Measurements from ENCODE around the gene KLHL26. TPM values are rescaled to one million over a fixed set of nuclear protein-coding genes. Genes with fewer than 3 reads are reported as not detected.

Gene KLHL26
- total RNA-seq, 2 donors from 2014 or later = 11.6 to 18.3 TPM

GRCh38 chr19:18651733-18652132 lies 14.9 kb downstream of the KLHL26 start:
- no peaks in the 10 kb centered on the region for H3K27me3 Mint-ChIP-seq
- H3K9me3 Mint-ChIP-seq = no peaks in the 10 kb centered on the region

DNA sequence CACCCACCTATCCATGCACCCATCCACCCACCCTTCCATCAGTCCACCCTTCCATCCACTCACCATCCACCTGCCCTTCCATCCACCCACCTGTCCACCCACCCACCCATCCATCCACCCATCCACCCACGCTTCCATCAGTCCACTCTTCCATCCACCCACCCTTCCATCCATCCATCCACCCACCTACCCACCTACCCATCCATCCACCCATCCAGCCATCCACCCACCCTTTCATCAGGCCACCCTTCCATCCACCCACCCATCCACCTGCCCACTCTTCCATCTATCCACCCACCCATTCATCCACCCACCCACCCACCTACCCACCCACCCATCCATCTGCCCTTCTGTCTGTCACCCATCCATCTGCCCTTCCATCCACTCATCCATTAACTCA lies 17.0 kb downstream of the KLHL26 start:
- no peaks in the 10 kb centered on the region for H3K36me3 Mint-ChIP-seq
- H3K4me3 Mint-ChIP-seq = no peak overlapping the region
- H3K9me3 Mint-ChIP-seq = no peaks in the 10 kb centered on the region
- no peaks in the 10 kb centered on the region for H3K27me3 Mint-ChIP-seq
- ATAC-seq = no peak
- H3K27ac Mint-ChIP-seq = no peak overlapping the region
- no peak for DNase-seq (ENCODE audit: low spot score)
- H3K4me1 Mint-ChIP-seq (ENCODE audit: low read depth in 2 of 2) = peaks cover 32 to 33% of the 10 kb centered on the region in 2 donors

More at GRCh38 chr19:18651733-18652132, 14.9 kb downstream of the KLHL26 start:
- DNase-seq (ENCODE audit: low spot score) (no peak), ATAC-seq (no peak)
- Mint-ChIP-seq H3K27ac (no peak overlapping the region), H3K4me1 (ENCODE audit: low read depth in 2 of 2) (peaks cover 19 to 28% of the 10 kb centered on the region in 2 donors), H3K4me3 (no peak overlapping the region), H3K36me3 (no peaks in the 10 kb centered on the region)

GRCh38 chr19:18654469-18654868 lies 17.6 kb downstream of the KLHL26 start:
- no peaks in the 10 kb centered on the region for H3K9me3 Mint-ChIP-seq

DNA sequence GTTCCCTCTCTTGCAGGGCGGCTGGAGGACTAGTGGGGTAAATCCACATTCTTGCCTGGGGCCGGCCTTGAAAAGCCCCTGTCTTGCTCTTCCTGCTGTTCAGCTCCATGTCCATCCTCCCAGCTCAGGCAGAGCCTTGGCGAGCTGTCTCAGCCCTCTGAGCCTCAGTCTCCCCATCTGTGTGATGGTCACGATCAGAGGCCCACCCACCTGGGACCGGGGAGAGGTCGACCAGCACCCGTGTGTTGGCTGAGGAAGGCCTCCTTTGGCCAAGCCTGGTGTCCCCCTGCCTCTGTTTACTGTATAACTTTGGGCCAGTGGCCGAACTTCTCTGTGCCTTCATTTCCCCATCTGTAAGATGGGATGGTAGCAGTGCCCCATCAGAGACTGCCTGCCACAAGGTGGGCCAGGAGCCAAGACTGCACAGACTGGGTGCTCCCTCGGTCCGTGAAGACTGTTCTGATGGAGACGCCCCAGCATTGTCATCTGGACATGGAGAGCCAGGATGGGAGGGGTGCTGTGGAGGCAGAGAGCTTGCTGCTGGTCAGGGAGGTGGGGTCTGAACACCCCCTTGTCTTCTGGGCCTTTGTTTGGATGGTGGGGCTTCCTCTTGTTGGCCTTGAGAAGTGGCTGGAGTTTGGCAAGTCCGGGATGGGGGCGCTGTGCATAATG lies 18.5 kb downstream of the KLHL26 start:
- ATAC-seq = no peak
- Mint-ChIP-seq H3K4me3 (no peak overlapping the region), H3K27ac (no peak overlapping the region)

More at GRCh38 chr19:18654469-18654868, 17.6 kb downstream of the KLHL26 start:
- H3K4me1 Mint-ChIP-seq (ENCODE audit: low read depth in 2 of 2) = peaks cover 30 to 32% of the 10 kb centered on the region in 2 donors
- DNase-seq (ENCODE audit: low spot score) (no peak), ATAC-seq (no peak)
- no peaks in the 10 kb centered on the region for H3K27me3 Mint-ChIP-seq
- no peak overlapping the region for H3K27ac Mint-ChIP-seq
- H3K4me3 Mint-ChIP-seq = no peak overlapping the region
- H3K36me3 Mint-ChIP-seq = no peaks in the 10 kb centered on the region

DNA sequence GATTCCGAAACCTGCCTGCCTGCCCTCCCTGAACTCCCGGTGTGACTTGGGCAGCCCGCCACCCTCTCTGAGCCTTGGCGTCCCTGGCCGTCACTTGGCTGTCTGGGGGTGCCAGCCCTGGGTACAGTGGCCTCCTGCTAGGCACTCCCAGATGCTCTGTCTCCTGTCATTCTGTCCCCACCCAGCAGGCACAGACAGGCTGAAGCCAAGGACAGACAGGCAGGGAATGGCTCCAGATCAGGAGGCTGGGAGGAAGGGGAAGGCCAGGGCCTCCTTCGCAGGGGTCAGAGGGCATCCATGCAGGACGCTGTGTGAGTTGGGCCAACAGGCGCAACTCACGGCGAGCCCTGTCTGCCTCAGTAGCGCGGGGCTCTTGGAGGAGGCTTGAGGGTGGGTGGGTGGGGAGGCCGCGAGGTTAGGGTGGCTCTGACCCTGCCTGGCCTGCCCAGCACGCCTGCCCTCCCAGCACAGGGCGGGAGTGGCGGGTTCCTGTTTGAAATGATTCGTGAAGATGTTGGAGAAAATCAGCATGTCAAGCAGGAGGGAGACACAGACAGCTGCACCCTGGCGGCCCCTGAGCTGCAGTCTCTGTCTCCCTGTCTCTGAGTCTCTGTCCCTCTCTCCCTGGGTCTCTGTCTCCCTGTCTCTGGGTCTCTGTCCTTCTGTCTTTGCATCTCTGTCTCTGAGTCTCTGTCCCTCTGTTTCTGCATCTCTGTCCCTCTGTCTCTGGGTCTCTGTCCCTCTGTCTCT lies 19.7 kb downstream of the KLHL26 start:
- Mint-ChIP-seq H3K4me3 (no peak overlapping the region), H3K9me3 (no peaks in the 10 kb centered on the region), H3K27me3 (no peaks in the 10 kb centered on the region), H3K4me1 (ENCODE audit: low read depth in 2 of 2) (peaks cover 25 to 27% of the 10 kb centered on the region in 2 donors), H3K36me3 (no peaks in the 10 kb centered on the region), H3K27ac (no peak overlapping the region)
- DNase-seq (ENCODE audit: low spot score) (no peak), ATAC-seq (no peak)

More for the DNA sequence above, 18.5 kb downstream of the KLHL26 start:
- Mint-ChIP-seq H3K9me3 (no peaks in the 10 kb centered on the region), H3K27me3 (no peaks in the 10 kb centered on the region), H3K36me3 (no peaks in the 10 kb centered on the region), H3K4me1 (ENCODE audit: low read depth in 2 of 2) (peaks cover 23 to 27% of the 10 kb centered on the region in 2 donors)
- no peak for DNase-seq (ENCODE audit: low spot score)

- no peak overlapping the region for H3K4me3 Mint-ChIP-seq
- H3K9me3 Mint-ChIP-seq = no peaks in the 10 kb centered on the region
- DNase-seq (ENCODE audit: low spot score) = no peak
- no peak overlapping the region for H3K27ac Mint-ChIP-seq
- no peaks in the 10 kb centered on the region for H3K27me3 Mint-ChIP-seq
- H3K4me1 Mint-ChIP-seq (ENCODE audit: low read depth in 2 of 2) = peaks cover 23 to 27% of the 10 kb centered on the region in 2 donors
- no peak for ATAC-seq
- no peaks in the 10 kb centered on the region for H3K36me3 Mint-ChIP-seq
Observed at GRCh38 chr19:18657590-18658365, 20.9 kb downstream of the KLHL26 start.

DNA sequence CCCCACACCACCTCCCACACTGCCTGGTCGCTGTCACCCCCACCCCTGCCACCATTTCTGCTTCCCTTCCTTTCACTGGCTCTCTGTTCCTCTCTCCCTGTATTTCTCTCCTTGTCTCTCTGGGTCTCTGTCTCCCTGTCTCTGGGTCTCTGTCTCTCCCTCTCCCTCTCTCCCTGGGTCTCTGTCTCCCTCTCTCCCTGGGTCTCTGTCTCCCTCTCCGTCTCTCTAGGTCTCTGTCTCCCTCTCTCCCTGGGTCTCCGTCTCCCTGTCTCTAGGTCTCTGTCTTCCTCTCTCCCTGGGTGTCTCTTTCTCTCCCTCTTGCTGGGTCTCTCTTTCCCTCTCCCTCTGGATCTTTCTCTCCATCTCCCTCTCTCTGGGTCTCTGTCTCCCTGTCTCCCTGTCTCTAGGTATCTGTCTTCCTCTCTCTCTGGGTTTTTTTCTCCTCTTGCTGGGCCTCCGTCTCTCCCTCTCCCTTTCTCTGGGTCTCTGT lies 21.6 kb downstream of the KLHL26 start:
- Mint-ChIP-seq H3K9me3 (no peaks in the 10 kb centered on the region), H3K4me1 (ENCODE audit: low read depth in 2 of 2) (peaks cover 23 to 27% of the 10 kb centered on the region in 2 donors), H3K27ac (no peak overlapping the region), H3K4me3 (no peak overlapping the region), H3K36me3 (no peaks in the 10 kb centered on the region), H3K27me3 (no peaks in the 10 kb centered on the region)
- ATAC-seq (no peak), DNase-seq (ENCODE audit: low spot score) (no peak)

DNA sequence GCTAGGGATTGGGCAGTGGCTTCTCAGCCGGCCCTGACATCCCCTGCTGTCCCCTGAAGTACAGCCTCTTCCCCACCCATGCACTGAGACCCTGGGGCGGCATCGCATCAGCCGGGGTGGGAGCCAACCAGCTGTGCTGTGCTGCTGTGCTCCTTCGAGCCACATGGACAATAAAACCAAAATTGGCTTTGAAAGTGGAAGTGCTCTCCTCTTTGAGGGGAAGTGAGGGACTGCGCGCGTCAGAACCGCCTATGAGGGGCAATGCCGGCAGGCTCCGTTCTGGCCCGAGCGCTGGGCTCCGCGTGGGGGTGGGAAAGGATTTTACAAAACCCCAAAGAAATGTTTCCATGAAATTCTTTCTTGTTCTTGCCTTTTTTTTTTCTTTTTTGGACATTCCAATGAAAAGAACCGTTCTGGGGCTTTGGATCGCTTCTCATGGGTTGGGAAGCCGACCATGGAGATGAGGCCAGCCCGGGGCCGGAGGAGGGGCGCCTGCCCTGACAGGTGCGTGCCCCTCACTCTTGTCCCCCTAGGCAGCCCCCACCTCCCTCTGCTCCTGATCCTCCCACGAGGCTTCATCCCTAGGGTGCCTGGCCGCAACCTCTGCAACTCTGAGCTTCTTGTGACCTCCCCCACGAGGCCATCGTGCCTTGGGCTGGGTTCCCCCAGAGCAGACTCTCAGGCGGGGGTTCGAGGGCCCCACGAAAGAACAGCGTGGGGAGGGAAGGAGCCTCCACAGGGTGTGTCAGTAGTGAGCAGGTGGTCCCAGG lies 22.6 kb downstream of the KLHL26 start:
- no peak for ATAC-seq
- Mint-ChIP-seq H3K9me3 (no peaks in the 10 kb centered on the region), H3K27me3 (no peaks in the 10 kb centered on the region), H3K4me1 (ENCODE audit: low read depth in 2 of 2) (peaks cover 19 to 26% of the 10 kb centered on the region in 2 donors), H3K4me3 (no peak overlapping the region), H3K36me3 (no peaks in the 10 kb centered on the region), H3K27ac (no peak overlapping the region)
- DNase-seq (ENCODE audit: low spot score) = no peak

DNA sequence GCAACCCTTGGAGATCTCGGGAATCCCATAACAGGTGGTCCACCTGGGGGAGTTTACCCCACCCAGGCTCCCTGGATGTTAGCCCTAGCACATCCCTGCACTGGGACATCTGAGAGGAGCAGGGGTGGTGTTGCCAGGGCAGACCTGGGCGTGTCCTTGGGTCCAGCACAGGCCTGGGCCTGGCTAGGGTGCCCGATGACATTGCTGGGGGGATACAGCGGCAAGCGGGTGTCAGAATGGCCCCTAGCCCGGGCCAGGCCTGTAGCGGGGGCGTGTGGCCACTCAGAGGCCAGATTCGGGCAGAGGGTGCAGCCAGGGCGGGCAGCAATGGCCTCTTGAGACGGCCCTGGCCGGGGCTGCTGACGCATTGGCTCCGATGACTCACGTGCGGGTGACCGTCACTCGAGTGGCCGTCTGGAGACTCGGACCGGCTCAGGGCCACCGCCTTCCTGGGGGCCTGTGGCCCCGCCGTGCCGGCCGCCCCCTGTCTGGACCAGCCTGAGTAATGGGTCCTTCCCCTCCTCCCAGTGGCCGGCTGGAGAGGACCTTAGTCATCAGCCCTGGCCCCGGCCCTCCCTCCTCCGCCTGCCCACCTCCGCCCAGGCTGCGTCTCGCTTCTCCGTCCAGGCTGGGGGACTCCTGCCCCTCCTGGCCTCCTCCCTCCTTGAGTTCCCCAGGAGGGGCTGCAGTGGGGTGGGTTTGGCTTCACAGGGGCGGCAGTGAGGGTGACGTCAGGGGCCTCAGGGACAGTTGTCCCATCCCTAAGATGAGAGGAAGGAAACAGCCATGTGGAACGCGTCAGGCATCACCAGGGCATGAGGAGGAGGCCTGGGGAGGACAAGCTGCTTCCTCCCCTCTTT lies 23.5 kb downstream of the KLHL26 start:
- H3K9me3 Mint-ChIP-seq = no peaks in the 10 kb centered on the region
- peaks cover 19 to 23% of the 10 kb centered on the region in 2 donors for H3K4me1 Mint-ChIP-seq (ENCODE audit: low read depth in 2 of 2)
- H3K27me3 Mint-ChIP-seq = no peaks in the 10 kb centered on the region
- ATAC-seq = no peak
- H3K36me3 Mint-ChIP-seq = no peaks in the 10 kb centered on the region
- no peak overlapping the region for H3K4me3 Mint-ChIP-seq
- no peak for DNase-seq (ENCODE audit: low spot score)
- H3K27ac Mint-ChIP-seq = no peak overlapping the region

- Mint-ChIP-seq H3K4me3 (no peak overlapping the region), H3K27me3 (no peaks in the 10 kb centered on the region), H3K9me3 (no peaks in the 10 kb centered on the region), H3K36me3 (no peaks in the 10 kb centered on the region), H3K4me1 (ENCODE audit: low read depth in 2 of 2) (peaks cover 19 to 23% of the 10 kb centered on the region in 2 donors), H3K27ac (no peak overlapping the region)
- no peak for DNase-seq (ENCODE audit: low spot score)
- ATAC-seq = no peak
Observed at GRCh38 chr19:18660939-18661670, 24.3 kb downstream of the KLHL26 start.

DNA sequence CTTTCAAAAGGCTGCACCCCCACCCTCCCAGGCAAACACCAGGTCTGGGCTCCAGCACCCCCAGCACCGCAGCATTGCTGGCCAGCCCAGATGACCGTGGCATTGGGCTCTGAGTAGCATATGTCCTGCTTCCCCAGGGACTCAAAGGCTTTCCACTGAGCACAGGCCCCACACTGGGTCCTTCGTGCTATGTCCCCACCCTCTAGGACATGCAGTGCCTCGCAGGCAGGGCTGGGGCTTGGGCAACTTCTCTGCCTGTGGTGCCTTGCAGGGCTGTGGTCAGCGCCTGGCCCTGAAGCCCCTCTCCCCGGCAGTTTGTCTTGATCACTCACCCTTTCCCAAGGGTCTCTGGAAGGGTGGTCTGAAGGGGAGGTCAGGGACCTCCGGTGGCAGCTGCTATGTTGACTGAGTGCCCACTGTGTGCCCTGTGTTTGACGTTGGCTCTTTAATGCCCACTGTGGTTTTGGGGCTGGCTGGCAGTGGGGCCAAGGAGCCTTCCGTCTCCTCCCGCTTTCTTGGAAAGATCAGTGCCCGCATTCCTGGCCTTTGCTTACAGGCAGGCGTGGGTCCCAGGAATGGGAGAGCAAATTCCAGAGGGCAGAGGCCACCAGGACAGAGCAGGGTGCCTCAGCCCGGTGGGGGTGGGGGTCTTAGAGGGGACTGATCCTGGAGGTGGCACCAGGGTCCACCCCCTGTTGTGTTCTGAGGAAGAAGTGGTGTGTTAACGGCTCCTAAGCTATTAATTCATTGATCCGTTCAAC lies 26.3 kb downstream of the KLHL26 start:
- peaks cover 12% of the 10 kb centered on the region in 2 donors for H3K4me1 Mint-ChIP-seq (ENCODE audit: low read depth in 2 of 2)
- H3K9me3 Mint-ChIP-seq = no peaks in the 10 kb centered on the region
- H3K27me3 Mint-ChIP-seq = no peaks in the 10 kb centered on the region
- no peaks in the 10 kb centered on the region for H3K36me3 Mint-ChIP-seq
- no peak overlapping the region for H3K27ac Mint-ChIP-seq
- no peak overlapping the region for H3K4me3 Mint-ChIP-seq
- ATAC-seq (no peak), DNase-seq (ENCODE audit: low spot score) (no peak)
